IPS-NIHi11 (cell line): ENCODE data around the gene GABBR2.
"Not testable (repeated sequence)": the region's sequence is repeated elsewhere in the genome, so short reads cannot be mapped to it uniquely, and the experiment has no call there.

Experiments used
- DNase-seq: peaks from one replicate; pipeline ENCODE4 v3.0.0; 2012; ENCODE audit warnings: mixed read lengths, low spot score

The GABBR2 gene

GRCh38 chr9:98290411-98290810 lies 418.3 kb downstream of the GABBR2 start:
- no peak for DNase-seq

GRCh38 chr9:98289614-98290201 lies 419.0 kb downstream of the GABBR2 start:
- no peak for DNase-seq

- peak; percentile 37 for DNase-seq
These were observed 419.9 kb downstream of the GABBR2 start for GRCh38 chr9:98288881-98289280.

- DNase-seq, result peak; percentile 71
These were observed 421.4 kb downstream of the GABBR2 start for GRCh38 chr9:98287384-98287783.

- no peak for DNase-seq
These were observed 423.3 kb downstream of the GABBR2 start for GRCh38 chr9:98285446-98285845.

- DNase-seq, result no peak
These were observed 424.0 kb downstream of the GABBR2 start for GRCh38 chr9:98284754-98285153.

- not testable (repeated sequence) for DNase-seq
These were observed 425.6 kb downstream of the GABBR2 start for GRCh38 chr9:98283143-98283542.

- DNase-seq, result no peak
These were observed 427.5 kb downstream of the GABBR2 start for GRCh38 chr9:98281281-98281680.

- no peak for DNase-seq
These were observed 428.2 kb downstream of the GABBR2 start for GRCh38 chr9:98280574-98280973.

- no peak for DNase-seq
These were observed 428.6 kb downstream of the GABBR2 start for GRCh38 chr9:98280162-98280561.

GRCh38 chr9:98276907-98277469 lies 431.7 kb downstream of the GABBR2 start:
- no peak for DNase-seq

- no peak for DNase-seq
These were observed 433.6 kb downstream of the GABBR2 start for GRCh38 chr9:98275159-98275558.

GRCh38 chr9:98272083-98272482 lies 436.7 kb downstream of the GABBR2 start:
- DNase-seq, result no peak

GRCh38 chr9:98271479-98271878 lies 437.3 kb downstream of the GABBR2 start:
- DNase-seq, result no peak

GRCh38 chr9:98270284-98270683 lies 438.5 kb downstream of the GABBR2 start:
- DNase-seq, result not testable (repeated sequence)

- DNase-seq, result not testable (repeated sequence)
These were observed 439.1 kb downstream of the GABBR2 start for GRCh38 chr9:98269652-98270051.

- not testable (repeated sequence) for DNase-seq
These were observed 441.2 kb downstream of the GABBR2 start for GRCh38 chr9:98267556-98267955.

GRCh38 chr9:98264516-98264915 lies 444.2 kb downstream of the GABBR2 start:
- DNase-seq, result no peak

GRCh38 chr9:98263482-98264357 lies 445.0 kb downstream of the GABBR2 start:
- DNase-seq, result peak; percentile 69

GRCh38 chr9:98263080-98263479 lies 445.7 kb downstream of the GABBR2 start:
- DNase-seq, result no peak

GRCh38 chr9:98262056-98262455 lies 446.7 kb downstream of the GABBR2 start:
- no peak for DNase-seq

GRCh38 chr9:98260635-98261034 lies 448.1 kb downstream of the GABBR2 start:
- no peak for DNase-seq

GRCh38 chr9:98259791-98260190 lies 448.9 kb downstream of the GABBR2 start:
- DNase-seq, result no peak
